ENCODE measurements around the gene LCN9. TPM values are rescaled to one million over a fixed set of nuclear protein-coding genes. Genes with fewer than 3 reads are reported as not detected.

The LCN9 gene
- total and polyA plus RNA-seq, 9 of the 15 experiments (the other 6 are each of a cell fraction or from before 2014, with no cell fraction given), result not detected

GRCh38 chr9:135641047-135641446 lies 22.1 kb upstream of the LCN9 start (continued):
- TF ChIP-seq POLR2B (IDR thresholded peaks at IDR 0.05; ENCODE audit: low read depth, partially characterized antibody) (no peak), SOX6 (IDR thresholded peaks at IDR 0.05) (no peak), BACH1 (tag; IDR thresholded peaks at IDR 0.05) (no peak), HSF4 (CRISPR knock-in tag; IDR thresholded peaks at IDR 0.05; ENCODE audit: borderline replicate concordance) (no peak), POU5F1 (IDR thresholded peaks at IDR 0.05; ENCODE audit: borderline replicate concordance, low read depth, low read length, partially characterized antibody) (no peak), ZNF274 (IDR thresholded peaks at IDR 0.05; ENCODE audit: borderline replicate concordance, low read depth, low read length) (no peak), SRF (CRISPR knock-in tag; IDR thresholded peaks at IDR 0.05) (no peak), ETV5 (CRISPR knock-in tag; IDR thresholded peaks at IDR 0.05; ENCODE audit: low read depth) (no peak)
- TF ChIP-seq, protein P1, sequence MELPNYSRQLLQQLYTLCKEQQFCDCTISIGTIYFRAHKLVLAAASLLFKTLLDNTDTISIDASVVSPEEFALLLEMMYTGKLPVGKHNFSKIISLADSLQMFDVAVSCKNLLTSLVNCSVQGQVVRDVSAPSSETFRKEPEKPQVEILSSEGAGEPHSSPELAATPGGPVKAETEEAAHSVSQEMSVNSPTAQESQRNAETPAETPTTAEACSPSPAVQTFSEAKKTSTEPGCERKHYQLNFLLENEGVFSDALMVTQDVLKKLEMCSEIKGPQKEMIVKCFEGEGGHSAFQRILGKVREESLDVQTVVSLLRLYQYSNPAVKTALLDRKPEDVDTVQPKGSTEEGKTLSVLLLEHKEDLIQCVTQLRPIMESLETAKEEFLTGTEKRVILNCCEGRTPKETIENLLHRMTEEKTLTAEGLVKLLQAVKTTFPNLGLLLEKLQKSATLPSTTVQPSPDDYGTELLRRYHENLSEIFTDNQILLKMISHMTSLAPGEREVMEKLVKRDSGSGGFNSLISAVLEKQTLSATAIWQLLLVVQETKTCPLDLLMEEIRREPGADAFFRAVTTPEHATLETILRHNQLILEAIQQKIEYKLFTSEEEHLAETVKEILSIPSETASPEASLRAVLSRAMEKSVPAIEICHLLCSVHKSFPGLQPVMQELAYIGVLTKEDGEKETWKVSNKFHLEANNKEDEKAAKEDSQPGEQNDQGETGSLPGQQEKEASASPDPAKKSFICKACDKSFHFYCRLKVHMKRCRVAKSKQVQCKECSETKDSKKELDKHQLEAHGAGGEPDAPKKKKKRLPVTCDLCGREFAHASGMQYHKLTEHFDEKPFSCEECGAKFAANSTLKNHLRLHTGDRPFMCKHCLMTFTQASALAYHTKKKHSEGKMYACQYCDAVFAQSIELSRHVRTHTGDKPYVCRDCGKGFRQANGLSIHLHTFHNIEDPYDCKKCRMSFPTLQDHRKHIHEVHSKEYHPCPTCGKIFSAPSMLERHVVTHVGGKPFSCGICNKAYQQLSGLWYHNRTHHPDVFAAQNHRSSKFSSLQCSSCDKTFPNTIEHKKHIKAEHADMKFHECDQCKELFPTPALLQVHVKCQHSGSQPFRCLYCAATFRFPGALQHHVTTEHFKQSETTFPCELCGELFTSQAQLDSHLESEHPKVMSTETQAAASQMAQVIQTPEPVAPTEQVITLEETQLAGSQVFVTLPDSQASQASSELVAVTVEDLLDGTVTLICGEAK (IDR thresholded peaks at IDR 0.05), result no peak
- TF ChIP-seq, protein P1 (CRISPR knock-in tag; IDR thresholded peaks at IDR 0.05), result no peak

All from K562 (cell line).